NT2/D1 (cell line): ENCODE measurements around the gene RRAS.

Source experiments
- SUZ12 ChIP-seq: IDR thresholded peaks from 2 replicates; pipeline ENCODE4 v1.6.1; 2011; ENCODE audit not compliant: insufficient read length, insufficient read depth; ENCODE audit errors: extremely low read depth
- YY1 ChIP-seq: IDR thresholded peaks from 2 replicates; pipeline ENCODE4 v1.6.1; 2011; ENCODE audit not compliant: insufficient read length, insufficient read depth
- ZNF274 ChIP-seq: IDR thresholded peaks from 2 replicates; pipeline ENCODE4 v1.6.1; 2011; ENCODE audit warnings: mild to moderate bottlenecking, low read depth, low read length

- TF ChIP-seq YY1 (no peak), SUZ12 (no peak), ZNF274 (no peak)
Measured at GRCh38 chr19:49645995-49646394, 6.1 kb upstream of the RRAS start.
